Upper lobe of left lung (tissue), 6 donors: Measurements from ENCODE around the gene RAB40B. TPM values are rescaled to one million over a fixed set of nuclear protein-coding genes. Genes with fewer than 3 reads are reported as not detected.

Experiments
- ATAC-seq, 2 donors: fragments of 200-7000 bp; cut with Tn5 transposase; one replicate each; pipeline ENCODE4 v1.9.1; 2022; ENCODE audit warnings: mild to moderate bottlenecking in 2 of 2, moderate library complexity in 2 of 2; ENCODE audit not compliant: low FRiP score in 2 of 2
- DNase-seq, 2 donors: peaks; one replicate each; pipeline ENCODE4 v3.0.0-alpha.2; 2019 to 2020
- H3K27ac ChIP-seq, 4 donors: fragments of 200-600 bp; sonication (generic); one replicate each; pipeline ENCODE4 v1.5.1; 2016 to 2019
- H3K27me3 ChIP-seq, 4 donors: fragments of 200-600 bp; sonication (generic); one replicate each; pipeline ENCODE4 v1.5.1; 2017 to 2019
- H3K36me3 ChIP-seq, 4 donors: fragments of 200-600 bp; sonication (generic); one replicate each; pipeline ENCODE4 v1.5.1; 2016 to 2019
- H3K4me1 ChIP-seq, 4 donors: fragments of 200-600 bp; sonication (generic); one replicate each; pipeline ENCODE4 v1.5.1; 2018 to 2019
- H3K4me3 ChIP-seq, 4 donors: fragments of 200-600 bp; sonication (generic); one replicate each; pipeline ENCODE4 v1.5.1; 2017 to 2019; ENCODE audit warnings: mild to moderate bottlenecking in 2 of 4, moderate library complexity in 1 of 4
- H3K9me3 ChIP-seq, 4 donors: fragments of 200-600 bp; sonication (generic); one replicate each; pipeline ENCODE4 v1.5.1; 2018 to 2019
- CTCF ChIP-seq, 6 experiments: fragments of 450-650 bp in 4 of 6; fragments of 200-600 bp in 2 of 6; sonication (generic) in 2 of 6; IDR thresholded peaks; one replicate each; pipeline ENCODE4 v1.5.1; 2016 to 2019; ENCODE audit warnings: antibody characterized with exemption in 6 of 6
- EP300 ChIP-seq, 4 donors: sonication (generic); formaldehyde crosslinking; IDR thresholded peaks; one replicate each; pipeline ENCODE4 v1.5.1; 2017; ENCODE audit warnings: antibody characterized with exemption in 4 of 4, control low read depth in 2 of 4
- POLR2A ChIP-seq, 4 donors: fragments of 450-650 bp; IDR thresholded peaks; one replicate each; pipeline ENCODE4 v1.5.1; 2016 to 2017; ENCODE audit warnings: antibody characterized with exemption in 4 of 4, mild to moderate bottlenecking in 2 of 4
- POLR2AphosphoS5 ChIP-seq, 2 donors: sonication (generic); formaldehyde crosslinking; IDR thresholded peaks; one replicate each; pipeline ENCODE4 v1.5.1; 2017; ENCODE audit warnings: antibody characterized with exemption in 2 of 2
- WGBS, 2 donors: methylation state at CpG; one replicate each; pipeline ENCODE4 v1.1.5; 2017 to 2018; 5-methylcytosine and 5-hydroxymethylcytosine counted together
- total RNA-seq, 6 donors: library from RNA; depleted of rRNA in 4 of 6; stranded (reverse); fragments of >200 nt in 4 of 6; gene quantifications; one replicate each; pipeline versions ENCODE4 v1.1.0 to v1.2.1, GENCODE V29; 2016 to 2021
- donor health status: DM: no; HTN: no; CAD: no; lungs with moderate emphysema.
- donor health status: DM: no; HTN: yes; CAD: no; lungs with severe emphysema.

Gene RAB40B
- total RNA-seq, 6 donors from 2014 or later, result 7.8 to 23.7 (median 11.4) TPM

GRCh38 chr17:82615084-82616020 lies 83.1 kb downstream of the RAB40B start:
- Histone ChIP-seq H3K36me3 (peaks cover 19 to 82% (median 68%) of the 10 kb centered on the region in 4 donors), H3K9me3 (no peaks in the 10 kb centered on the region), H3K27me3 (no peaks in the 10 kb centered on the region), H3K4me3 (no peak overlapping the region), H3K4me1 (peaks cover 2 to 9% (median 5%) of the 10 kb centered on the region in 4 donors), H3K27ac (no peak overlapping the region)
- DNase-seq (peak in 1 of 2 donors; percentile 55), ATAC-seq (no peak)
- WGBS, 2 donors, result 94% methylated on average over 40 to 45 of the region's 45 CpGs
- TF ChIP-seq POLR2AphosphoS5 (IDR thresholded peaks at IDR 0.05), result no peak
- no peak for TF ChIP-seq CTCF (IDR thresholded peaks at IDR 0.05)
- TF ChIP-seq POLR2A (IDR thresholded peaks at IDR 0.05), result no peak
- no peak for TF ChIP-seq EP300 (IDR thresholded peaks at IDR 0.05)

GRCh38 chr17:82614095-82614631 lies 84.3 kb downstream of the RAB40B start:
- WGBS, 2 donors, result 44 to 63% methylated on average over 2 to 4 of the region's 22 CpGs
- peaks cover 15 to 78% (median 58%) of the 10 kb centered on the region in 4 donors for H3K36me3 ChIP-seq
- peaks cover 3 to 13% (median 5%) of the 10 kb centered on the region in 4 donors for H3K4me1 ChIP-seq
- H3K27ac ChIP-seq, result peak overlapping the region in 2 of 4 donors; percentile 21 to 51
- TF ChIP-seq POLR2AphosphoS5 (IDR thresholded peaks at IDR 0.05), result no peak
- ATAC-seq (no peak), DNase-seq (no peak)
- H3K9me3 ChIP-seq, result no peaks in the 10 kb centered on the region
- H3K27me3 ChIP-seq, result no peaks in the 10 kb centered on the region
- H3K4me3 ChIP-seq, result no peak overlapping the region

- Histone ChIP-seq H3K27ac (peak overlapping the region in 2 of 4 donors; percentile 35 to 51), H3K36me3 (peaks cover 14 to 73% (median 52%) of the 10 kb centered on the region in 4 donors)
Measured at GRCh38 chr17:82613283-82614094, 85.0 kb downstream of the RAB40B start.

GRCh38 chr17:82611140-82612058 lies 87.1 kb downstream of the RAB40B start:
- no peak for DNase-seq
- H3K27me3 ChIP-seq, result no peaks in the 10 kb centered on the region
- ATAC-seq, result no peak
- H3K4me1 ChIP-seq, result peaks cover 3 to 20% (median 5%) of the 10 kb centered on the region in 4 donors
- WGBS, 2 donors, result 75 to 76% methylated on average over 21 of the region's 21 CpGs
- no peaks in the 10 kb centered on the region for H3K9me3 ChIP-seq
- TF ChIP-seq CTCF (IDR thresholded peaks at IDR 0.05), result no peak
- no peak for TF ChIP-seq EP300 (IDR thresholded peaks at IDR 0.05)
- TF ChIP-seq POLR2A (IDR thresholded peaks at IDR 0.05), result no peak
- no peak for TF ChIP-seq POLR2AphosphoS5 (IDR thresholded peaks at IDR 0.05)
- peaks cover 9 to 57% (median 31%) of the 10 kb centered on the region in 4 donors for H3K36me3 ChIP-seq
- H3K27ac ChIP-seq, result peak overlapping the region in 2 of 4 donors; percentile 19 to 23
- H3K4me3 ChIP-seq, result no peak overlapping the region

More at GRCh38 chr17:82613283-82614094, 85.0 kb downstream of the RAB40B start:
- Histone ChIP-seq H3K27me3 (no peaks in the 10 kb centered on the region), H3K4me1 (peaks cover 3 to 20% (median 5%) of the 10 kb centered on the region in 4 donors), H3K4me3 (no peak overlapping the region), H3K9me3 (no peaks in the 10 kb centered on the region)
- TF ChIP-seq POLR2AphosphoS5 (IDR thresholded peaks at IDR 0.05) (no peak), EP300 (IDR thresholded peaks at IDR 0.05) (no peak), POLR2A (IDR thresholded peaks at IDR 0.05) (no peak), CTCF (IDR thresholded peaks at IDR 0.05) (peak in 1 of 6 experiments; percentile 31)
- DNase-seq, result peak in 1 of 2 donors; percentile 74
- peak in 1 of 2 donors; percentile 71 for ATAC-seq
- WGBS, 2 donors, result 90 to 95% methylated on average over 27 to 33 of the region's 37 CpGs
